ENCODE data around the gene ZNF594. TPM values are rescaled to one million over a fixed set of nuclear protein-coding genes. Genes with fewer than 3 reads are reported as not detected.
"Not testable (repeated sequence)": the region's sequence is repeated elsewhere in the genome, so short reads cannot be mapped to it uniquely, and the experiment has no call there.

Gene ZNF594
- total RNA-seq, 1 donor from 2014 or later, result 11.6 TPM

DNA sequence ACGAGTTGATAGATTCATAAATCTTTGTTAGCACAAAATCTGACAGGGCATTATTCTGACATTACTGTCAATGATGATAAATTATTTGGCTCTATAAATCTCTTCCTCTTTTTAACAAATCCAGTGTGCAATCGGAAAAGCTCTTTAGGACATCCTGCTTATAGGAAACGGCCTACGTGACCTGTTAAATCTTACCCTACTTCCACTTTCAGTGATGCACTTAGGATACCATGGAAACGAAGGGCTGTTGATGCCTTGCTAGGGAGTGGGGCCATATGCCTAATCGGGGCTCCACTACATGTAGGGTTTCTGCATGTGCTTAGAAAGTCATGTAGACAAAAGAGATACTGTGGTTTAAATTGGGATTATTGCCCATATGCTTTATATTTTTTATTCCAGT, 27.2 kb downstream of the ZNF594 start:
- Mint-ChIP-seq H3K9me3 (ENCODE audit: unreplicated experiment) (no peaks in the 10 kb centered on the region), H3K36me3 (ENCODE audit: low read depth, unreplicated experiment) (no peaks in the 10 kb centered on the region), H3K27me3 (ENCODE audit: unreplicated experiment) (peaks cover 2% of the 10 kb centered on the region), H3K4me1 (ENCODE audit: unreplicated experiment) (no peaks in the 10 kb centered on the region), H3K27ac (ENCODE audit: unreplicated experiment) (no peak overlapping the region), H3K4me3 (ENCODE audit: unreplicated experiment) (no peak overlapping the region)
- TF ChIP-seq, protein P1, sequence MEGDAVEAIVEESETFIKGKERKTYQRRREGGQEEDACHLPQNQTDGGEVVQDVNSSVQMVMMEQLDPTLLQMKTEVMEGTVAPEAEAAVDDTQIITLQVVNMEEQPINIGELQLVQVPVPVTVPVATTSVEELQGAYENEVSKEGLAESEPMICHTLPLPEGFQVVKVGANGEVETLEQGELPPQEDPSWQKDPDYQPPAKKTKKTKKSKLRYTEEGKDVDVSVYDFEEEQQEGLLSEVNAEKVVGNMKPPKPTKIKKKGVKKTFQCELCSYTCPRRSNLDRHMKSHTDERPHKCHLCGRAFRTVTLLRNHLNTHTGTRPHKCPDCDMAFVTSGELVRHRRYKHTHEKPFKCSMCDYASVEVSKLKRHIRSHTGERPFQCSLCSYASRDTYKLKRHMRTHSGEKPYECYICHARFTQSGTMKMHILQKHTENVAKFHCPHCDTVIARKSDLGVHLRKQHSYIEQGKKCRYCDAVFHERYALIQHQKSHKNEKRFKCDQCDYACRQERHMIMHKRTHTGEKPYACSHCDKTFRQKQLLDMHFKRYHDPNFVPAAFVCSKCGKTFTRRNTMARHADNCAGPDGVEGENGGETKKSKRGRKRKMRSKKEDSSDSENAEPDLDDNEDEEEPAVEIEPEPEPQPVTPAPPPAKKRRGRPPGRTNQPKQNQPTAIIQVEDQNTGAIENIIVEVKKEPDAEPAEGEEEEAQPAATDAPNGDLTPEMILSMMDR (IDR thresholded peaks at IDR 0.05; ENCODE audit: unreplicated experiment), result no peak
- no peak for DNase-seq (ENCODE audit: low spot score)

DNA sequence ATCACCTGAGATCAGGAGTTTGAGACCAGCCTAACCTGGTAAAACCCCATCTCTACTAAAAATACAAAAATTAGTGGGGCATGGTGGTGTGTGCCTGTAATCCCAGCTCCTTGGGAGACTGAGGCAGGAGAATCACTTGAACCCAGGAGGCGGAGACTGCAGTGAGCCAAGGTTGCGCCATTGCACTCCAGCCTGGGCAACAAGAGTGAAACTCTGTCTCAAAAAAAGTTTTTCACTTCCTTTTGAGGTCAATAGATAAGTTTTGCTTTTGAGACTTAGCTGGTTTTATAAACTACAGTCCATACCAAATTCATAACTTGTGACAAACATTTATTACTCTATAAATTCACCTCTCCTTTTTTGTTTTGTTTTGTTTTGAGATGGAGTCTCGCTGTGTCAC, 29.9 kb downstream of the ZNF594 start:
- H3K27me3 Mint-ChIP-seq (ENCODE audit: unreplicated experiment); DNase-seq (ENCODE audit: low spot score); H3K9me3 Mint-ChIP-seq (ENCODE audit: unreplicated experiment): not testable (repeated sequence)

DNA sequence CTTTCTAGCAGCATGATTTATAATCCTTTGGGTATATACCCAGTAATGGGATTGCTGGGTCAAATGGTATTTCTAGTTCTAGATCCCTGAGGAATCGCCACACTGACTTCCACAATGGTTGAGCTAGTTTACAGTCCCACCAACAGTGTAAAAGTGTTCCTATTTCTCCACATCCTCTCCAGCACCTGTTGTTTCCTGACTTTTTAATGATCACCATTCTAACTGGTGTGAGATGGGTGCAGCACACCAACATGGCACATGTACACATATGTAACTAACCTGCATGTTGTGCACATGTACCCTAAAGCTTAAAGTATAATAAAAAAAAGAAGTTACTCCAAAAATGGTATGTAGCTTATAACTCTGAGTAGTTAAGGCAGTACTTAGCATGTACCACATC, 31.0 kb downstream of the ZNF594 start:
- H3K9me3 Mint-ChIP-seq (ENCODE audit: unreplicated experiment), result not testable (repeated sequence)

More for the DNA sequence above, 29.9 kb downstream of the ZNF594 start:
- not testable (repeated sequence) for H3K4me1 Mint-ChIP-seq (ENCODE audit: unreplicated experiment); H3K27ac Mint-ChIP-seq (ENCODE audit: unreplicated experiment); H3K4me3 Mint-ChIP-seq (ENCODE audit: unreplicated experiment); H3K36me3 Mint-ChIP-seq (ENCODE audit: low read depth, unreplicated experiment)

DNA sequence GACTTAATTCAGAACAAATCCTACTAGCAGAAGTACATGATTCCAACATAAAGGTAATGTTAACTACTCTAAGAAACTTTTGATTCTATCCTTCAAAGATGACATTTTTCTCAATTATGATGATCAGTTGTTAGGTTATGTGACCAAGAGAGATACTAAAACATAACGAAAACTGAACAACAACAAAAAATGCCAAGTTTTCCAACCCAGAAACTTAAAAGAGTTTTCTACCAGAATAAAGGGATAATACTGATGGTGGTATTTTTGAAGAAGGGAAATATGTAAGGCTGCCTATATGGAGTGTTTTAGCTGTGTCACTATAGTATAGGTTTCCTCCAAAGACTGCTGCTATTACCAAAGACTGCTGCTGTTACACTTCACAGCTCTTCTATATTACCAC, 45.5 kb downstream of the ZNF594 start:
- not testable (repeated sequence) for H3K4me1 Mint-ChIP-seq (ENCODE audit: unreplicated experiment); H3K36me3 Mint-ChIP-seq (ENCODE audit: low read depth, unreplicated experiment); H3K4me3 Mint-ChIP-seq (ENCODE audit: unreplicated experiment); H3K27ac Mint-ChIP-seq (ENCODE audit: unreplicated experiment); H3K9me3 Mint-ChIP-seq (ENCODE audit: unreplicated experiment); DNase-seq (ENCODE audit: low spot score); H3K27me3 Mint-ChIP-seq (ENCODE audit: unreplicated experiment)

More for the DNA sequence above, 31.0 kb downstream of the ZNF594 start:
- H3K36me3 Mint-ChIP-seq (ENCODE audit: low read depth, unreplicated experiment); H3K4me1 Mint-ChIP-seq (ENCODE audit: unreplicated experiment); DNase-seq (ENCODE audit: low spot score); H3K27me3 Mint-ChIP-seq (ENCODE audit: unreplicated experiment); H3K27ac Mint-ChIP-seq (ENCODE audit: unreplicated experiment); H3K4me3 Mint-ChIP-seq (ENCODE audit: unreplicated experiment): not testable (repeated sequence)

DNA sequence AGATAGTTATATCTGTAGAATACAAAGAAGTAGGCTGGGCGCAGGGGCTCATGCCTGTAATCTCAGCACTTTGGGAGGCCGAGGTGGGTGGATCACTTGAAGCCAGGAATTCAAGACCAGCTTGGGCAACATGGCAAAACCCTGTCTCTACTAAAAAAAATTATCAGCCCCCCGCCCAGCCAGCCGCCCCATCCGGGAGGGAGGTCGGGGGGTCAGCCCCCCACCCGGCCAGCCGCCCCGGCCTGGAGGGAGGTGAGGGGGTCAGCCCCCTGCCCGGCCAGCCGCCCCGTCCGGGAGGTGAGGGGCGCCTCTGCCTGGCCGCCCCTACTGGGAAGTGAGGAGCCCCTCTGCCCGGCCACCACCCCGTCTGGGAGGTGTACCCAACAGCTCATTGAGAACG, 48.8 kb downstream of the ZNF594 start:
- H3K36me3 Mint-ChIP-seq (ENCODE audit: low read depth, unreplicated experiment); H3K27ac Mint-ChIP-seq (ENCODE audit: unreplicated experiment); H3K4me3 Mint-ChIP-seq (ENCODE audit: unreplicated experiment); H3K9me3 Mint-ChIP-seq (ENCODE audit: unreplicated experiment); H3K4me1 Mint-ChIP-seq (ENCODE audit: unreplicated experiment); DNase-seq (ENCODE audit: low spot score); H3K27me3 Mint-ChIP-seq (ENCODE audit: unreplicated experiment): not testable (repeated sequence)

DNA sequence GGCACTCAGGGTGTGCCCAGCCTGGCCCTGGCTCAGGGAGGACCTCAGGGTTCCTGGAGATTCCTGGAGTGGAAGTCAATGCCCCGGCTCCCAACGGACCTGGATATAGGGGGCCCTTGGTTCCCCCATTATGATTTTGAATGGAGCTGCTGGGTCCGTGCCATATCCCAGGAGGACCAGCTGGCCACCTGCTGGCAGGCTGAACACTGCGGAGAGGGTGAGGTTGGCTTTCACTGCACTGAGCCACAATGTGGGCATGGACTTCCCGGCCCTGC, 52.3 kb downstream of the ZNF594 start:
- DNase-seq (ENCODE audit: low spot score), result no peak

DNA sequence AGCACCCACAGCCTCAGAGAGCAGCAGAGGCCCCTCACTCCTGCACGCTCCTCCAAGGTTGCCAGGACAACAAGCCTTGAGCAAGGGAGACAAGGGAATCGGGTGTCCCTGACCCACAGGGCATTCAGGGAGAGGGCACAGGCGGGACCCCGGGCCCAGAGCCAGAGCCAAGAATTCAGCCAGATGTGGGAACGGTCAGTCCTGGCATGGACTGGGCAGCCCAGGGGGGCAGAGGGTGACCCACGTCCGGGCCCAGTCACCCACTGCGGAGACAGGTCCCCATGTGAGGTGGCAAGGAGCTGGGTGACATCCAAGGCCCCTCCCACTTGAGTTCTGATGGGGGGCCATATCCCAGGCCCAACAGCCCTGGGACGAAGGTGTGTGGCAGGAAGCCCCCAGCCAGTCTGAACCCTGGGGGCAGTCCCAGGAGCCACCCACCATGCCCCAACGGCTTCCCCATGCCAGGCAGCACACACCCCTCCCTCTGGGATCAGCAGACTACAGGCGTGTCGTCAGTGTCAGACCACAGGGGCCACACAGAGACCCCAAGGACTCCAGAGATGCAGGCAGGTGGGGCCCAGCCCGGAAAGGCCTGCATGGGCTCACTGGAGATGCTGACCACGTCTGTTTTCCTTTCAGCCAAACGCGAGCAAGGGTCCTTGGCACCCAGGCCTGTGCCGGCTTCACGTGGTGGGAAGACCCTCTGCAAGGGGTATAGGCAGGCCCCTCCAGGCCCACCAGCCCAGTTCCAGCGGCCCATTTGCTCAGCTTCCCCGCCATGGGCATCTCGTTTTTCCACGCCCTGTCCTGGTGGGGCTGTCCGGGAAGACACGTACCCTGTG, 52.8 kb downstream of the ZNF594 start:
- peaks cover 5% of the 10 kb centered on the region for H3K27me3 Mint-ChIP-seq (ENCODE audit: unreplicated experiment)
- H3K4me1 Mint-ChIP-seq (ENCODE audit: unreplicated experiment), result no peaks in the 10 kb centered on the region
- H3K36me3 Mint-ChIP-seq (ENCODE audit: low read depth, unreplicated experiment), result peaks cover 6% of the 10 kb centered on the region
- TF ChIP-seq, protein P1 (IDR thresholded peaks at IDR 0.05; ENCODE audit: unreplicated experiment), result no peak
- no peak overlapping the region for H3K27ac Mint-ChIP-seq (ENCODE audit: unreplicated experiment)
- H3K9me3 Mint-ChIP-seq (ENCODE audit: unreplicated experiment), result no peaks in the 10 kb centered on the region
- no peak overlapping the region for H3K4me3 Mint-ChIP-seq (ENCODE audit: unreplicated experiment)
- no peak for DNase-seq (ENCODE audit: low spot score)

More for the DNA sequence above, 52.3 kb downstream of the ZNF594 start:
- Mint-ChIP-seq H3K27ac (ENCODE audit: unreplicated experiment) (no peak overlapping the region), H3K9me3 (ENCODE audit: unreplicated experiment) (no peaks in the 10 kb centered on the region), H3K4me1 (ENCODE audit: unreplicated experiment) (no peaks in the 10 kb centered on the region), H3K27me3 (ENCODE audit: unreplicated experiment) (peaks cover 4% of the 10 kb centered on the region), H3K36me3 (ENCODE audit: low read depth, unreplicated experiment) (peaks cover 6% of the 10 kb centered on the region), H3K4me3 (ENCODE audit: unreplicated experiment) (no peak overlapping the region)
- TF ChIP-seq, protein P1 (IDR thresholded peaks at IDR 0.05; ENCODE audit: unreplicated experiment), result no peak

DNA sequence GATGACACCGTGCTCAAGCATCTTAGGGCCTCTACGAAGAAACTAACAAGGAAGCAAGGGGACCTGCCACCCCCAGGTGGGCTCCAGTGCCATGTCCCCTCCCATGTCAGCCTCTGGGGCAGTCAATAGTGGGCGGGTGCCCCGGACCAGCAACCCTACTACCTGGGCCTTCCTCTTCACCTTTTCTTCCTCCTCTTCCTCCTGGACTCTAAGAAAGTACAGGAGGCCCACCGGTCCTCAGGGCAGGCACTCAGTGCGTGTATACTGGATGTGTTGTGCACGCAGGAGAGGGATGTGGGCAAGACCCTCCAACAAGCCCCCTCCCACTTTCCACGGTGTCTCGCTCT, 53.5 kb downstream of the ZNF594 start:
- H3K4me1 Mint-ChIP-seq (ENCODE audit: unreplicated experiment); DNase-seq (ENCODE audit: low spot score); H3K27ac Mint-ChIP-seq (ENCODE audit: unreplicated experiment); H3K9me3 Mint-ChIP-seq (ENCODE audit: unreplicated experiment); H3K4me3 Mint-ChIP-seq (ENCODE audit: unreplicated experiment); H3K27me3 Mint-ChIP-seq (ENCODE audit: unreplicated experiment); H3K36me3 Mint-ChIP-seq (ENCODE audit: low read depth, unreplicated experiment): not testable (repeated sequence)

DNA sequence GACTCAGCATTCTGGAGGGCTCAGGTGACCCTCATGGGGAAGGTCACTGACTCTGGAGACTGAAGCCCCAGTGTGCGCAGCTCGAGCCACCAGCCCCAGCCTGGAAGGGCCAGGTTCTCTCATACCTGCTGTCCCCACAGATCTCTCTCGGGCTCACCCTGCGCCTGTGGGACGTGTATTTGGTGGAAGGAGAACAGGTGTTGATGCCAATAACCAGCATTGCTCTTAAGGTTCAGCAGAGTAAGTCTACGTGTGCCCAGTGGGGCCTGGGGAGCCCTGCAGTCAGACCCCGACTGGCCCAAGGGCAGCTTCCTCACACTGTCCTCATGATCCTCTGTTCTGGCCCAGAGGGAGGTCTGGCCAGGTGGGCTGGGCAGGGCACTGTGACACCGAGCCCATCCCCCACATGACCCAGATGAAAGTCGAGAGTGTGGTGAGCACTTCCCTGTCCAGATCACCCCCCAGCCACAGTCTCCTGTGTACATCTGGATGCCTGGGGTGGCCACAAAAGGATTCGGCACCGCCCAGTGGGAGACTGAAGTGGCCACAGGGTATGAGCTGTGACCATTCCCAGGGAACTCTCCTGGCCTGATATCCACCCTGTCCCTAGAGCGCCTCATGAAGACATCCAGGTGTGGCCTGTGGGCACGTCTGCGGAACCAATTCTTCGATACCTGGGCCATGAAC, 54.0 kb downstream of the ZNF594 start:
- DNase-seq (ENCODE audit: low spot score); H3K4me1 Mint-ChIP-seq (ENCODE audit: unreplicated experiment); H3K9me3 Mint-ChIP-seq (ENCODE audit: unreplicated experiment); H3K27me3 Mint-ChIP-seq (ENCODE audit: unreplicated experiment); H3K36me3 Mint-ChIP-seq (ENCODE audit: low read depth, unreplicated experiment); H3K4me3 Mint-ChIP-seq (ENCODE audit: unreplicated experiment); H3K27ac Mint-ChIP-seq (ENCODE audit: unreplicated experiment): not testable (repeated sequence)

All from endothelial cell (in vitro differentiated cells).